ENCODE data around the gene PAX8. TPM values are rescaled to one million over a fixed set of nuclear protein-coding genes. Genes with fewer than 3 reads are reported as not detected.

PAX8 gene
- total and polyA plus RNA-seq, 2 of the 13 experiments (the other 11 are each of a cell fraction or from before 2014, with no cell fraction given): 1.5 to 8.8 TPM

GRCh38 chr2:113167115-113167932, 111.4 kb downstream of the PAX8 start (continued):
- TF ChIP-seq ZNF615 (CRISPR knock-in tag; IDR thresholded peaks at IDR 0.05; ENCODE audit: borderline replicate concordance) (no peak), ZNF343 (CRISPR knock-in tag; IDR thresholded peaks at IDR 0.05) (peak; percentile 84), ZNF607 (CRISPR knock-in tag; IDR thresholded peaks at IDR 0.05; ENCODE audit: borderline replicate concordance) (peak; percentile 99), SKIL (CRISPR knock-in tag; IDR thresholded peaks at IDR 0.05; ENCODE audit: borderline replicate concordance) (peak; percentile 98), RBM22 (optimal IDR thresholded peaks at IDR 0.05; ENCODE audit: low read length) (no peak), SMAD3 (CRISPR knock-in tag; IDR thresholded peaks at IDR 0.05) (peak; percentile 83; the same call in 1 of the 2 replicates), KMT2A (CRISPR knock-in tag; IDR thresholded peaks at IDR 0.05) (0 out of 2 replicates have a peak, but pooled peaks have one; percentile 58), ZFP37 (CRISPR knock-in tag; IDR thresholded peaks at IDR 0.05; ENCODE audit: borderline replicate concordance) (peak; percentile 95), E2F5 (CRISPR knock-in tag; conservative IDR thresholded peaks at IDR 0.05) (peak; percentile 37; the same call in 1 of the 2 replicates), SSRP1 (CRISPR knock-in tag; IDR thresholded peaks at IDR 0.05) (no peak; the same call in 1 of the 2 replicates), MXD3 (CRISPR knock-in tag; IDR thresholded peaks at IDR 0.05) (peak; percentile 95), ATF7-NPFF (CRISPR knock-in tag; IDR thresholded peaks at IDR 0.05; ENCODE audit: low read depth) (peak; percentile 96), ZBTB2 (CRISPR knock-in tag; IDR thresholded peaks at IDR 0.05; ENCODE audit: low read depth) (no peak; the same call in 1 of the 2 replicates), PTBP1 (IDR thresholded peaks at IDR 0.05; ENCODE audit: low read depth, low read length, poor library complexity, severe bottlenecking) (no peak), REL (CRISPR knock-in tag; conservative IDR thresholded peaks at IDR 0.05) (peak; percentile 93), AFF4 (CRISPR knock-in tag; IDR thresholded peaks at IDR 0.05) (peak; percentile 77; the same call in 1 of the 2 replicates), ETS1 (CRISPR knock-in tag; IDR thresholded peaks at IDR 0.05) (peak; percentile 93; the same call in 1 of the 2 replicates), AGO2 (optimal IDR thresholded peaks at IDR 0.05; ENCODE audit: low read depth, low read length) (no peak)
